Measurements from ENCODE around the gene BPI. TPM values are rescaled to one million over a fixed set of nuclear protein-coding genes. Genes with fewer than 3 reads are reported as not detected.
A peak's percentile ranks its signal among the peaks of the same experiment; 100 is the strongest.

The BPI gene
- polyA plus RNA-seq, 1 of the 3 experiments (the other 2 are of a cell fraction) = not detected

DNA sequence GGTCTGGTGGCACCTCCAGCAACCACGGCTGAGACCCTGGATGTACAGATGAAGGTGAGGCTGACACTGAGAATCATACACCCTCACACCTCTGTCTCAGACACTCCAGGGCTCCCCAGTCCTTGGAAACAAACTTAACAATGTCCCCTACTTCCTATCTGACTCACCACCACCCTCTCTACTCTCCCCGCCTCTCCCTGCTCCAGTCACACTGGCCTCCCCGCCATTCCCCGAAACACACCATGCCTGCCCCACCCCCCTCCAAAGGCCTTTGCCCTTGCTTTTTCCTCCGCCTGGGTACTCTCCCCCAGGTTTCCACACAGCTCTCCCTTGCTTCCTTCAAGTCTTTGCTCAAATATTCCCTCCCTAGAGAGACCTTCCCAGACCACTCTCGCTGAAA lies 16.3 kb downstream of the BPI start:
- TF ChIP-seq GATA2 (CRISPR knock-in tag; IDR thresholded peaks at IDR 0.05) = no peak
- TF ChIP-seq GABPA (IDR thresholded peaks at IDR 0.05; ENCODE audit: low read depth) = no peak
- no peak for TF ChIP-seq FOXJ3 (CRISPR knock-in tag; IDR thresholded peaks at IDR 0.05)
- Histone ChIP-seq H3K9me2 (no peaks in the 10 kb centered on the region), H3K9me3 (no peaks in the 10 kb centered on the region), H3K4me1 (ENCODE audit: control insufficient read depth in 1 of 2, insufficient read depth in 2 of 2, low read depth in 1 of 2, low read length in 1 of 2) (no peaks in the 10 kb centered on the region), H3F3A (replicated peaks; ENCODE audit: insufficient read depth) (no peaks in the 10 kb centered on the region), H3K4me2 (no peak overlapping the region), H3K36me3 (replicated peaks in 1 of 2; ENCODE audit: control insufficient read depth in 1 of 2, insufficient read depth in 2 of 2, low read length in 1 of 2) (no peaks in the 10 kb centered on the region), H3K79me2 (ENCODE audit: insufficient read depth) (no peaks in the 10 kb centered on the region), H4K20me1 (ENCODE audit: insufficient read depth) (no peaks in the 10 kb centered on the region), H2AFZ (ENCODE audit: low read depth) (no peak overlapping the region), H3K27ac (ENCODE audit: low read depth in 2 of 2, low read length in 1 of 2) (no peak overlapping the region), H3K9ac (no peak overlapping the region), H3K4me3 (ENCODE audit: low read depth in 2 of 2, low read length in 1 of 2) (no peak overlapping the region), H3K27me3 (ENCODE audit: insufficient read depth) (no peaks in the 10 kb centered on the region; the same call in 1 of the 2 replicates)
- POLR2A ChIA-PET = no interaction called here
- 57% methylated on average over 6 of the region's 6 CpGs for WGBS (ENCODE audit: low lambda C conversion rate)
- no peak for DNase-seq
- CTCF ChIA-PET = interaction anchor here (2.1 to 2.9 kb wide), 3 partner anchors 90 to 262 kb away, joined by 10 to 20 read pairs (median 10); no protein-coding TSS in a partner anchor

DNA sequence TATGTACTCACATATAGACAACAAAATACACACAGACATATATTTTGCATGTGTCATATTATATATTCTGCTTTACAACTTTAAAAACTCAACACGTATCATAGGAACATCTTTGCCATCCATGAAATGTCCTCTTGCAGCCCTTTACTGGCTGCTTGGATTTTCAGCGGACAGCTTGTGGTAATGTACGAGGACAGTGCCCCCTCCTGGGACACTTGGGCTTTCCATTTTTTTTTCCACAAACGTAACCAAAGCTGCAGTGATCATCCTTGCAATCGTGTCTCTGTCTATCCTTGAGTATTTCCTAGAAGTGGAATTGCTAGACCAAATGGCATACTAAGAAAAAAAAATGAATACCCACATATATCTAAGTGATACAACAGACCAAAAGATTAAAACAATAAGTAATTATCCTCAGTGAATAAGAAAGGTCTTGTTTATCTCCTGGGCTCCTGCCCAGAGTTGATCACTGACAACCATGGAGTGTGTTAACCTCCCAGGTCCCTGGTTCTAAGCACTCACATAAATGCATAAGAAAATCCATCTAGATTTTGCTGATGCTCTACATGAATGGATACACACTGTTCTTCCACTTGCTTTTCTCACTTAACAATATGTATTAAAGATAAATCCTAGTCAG lies 18.1 kb downstream of the BPI start:
- DNase-seq = peak; percentile 73
- POLR2A ChIA-PET = no interaction called here
- H3K36me3 ChIP-seq (replicated peaks in 1 of 2; ENCODE audit: control insufficient read depth in 1 of 2, insufficient read depth in 2 of 2, low read length in 1 of 2) = no peaks in the 10 kb centered on the region
- CTCF ChIA-PET = interaction anchor here (0.6 to 2.1 kb wide), 29 partner anchors 8 to 544 kb away, joined by 3 to 20 read pairs (median 4); no protein-coding TSS in a partner anchor
- no peak overlapping the region for H3K27ac ChIP-seq (ENCODE audit: low read depth in 2 of 2, low read length in 1 of 2)
- H3F3A ChIP-seq (replicated peaks; ENCODE audit: insufficient read depth) = no peaks in the 10 kb centered on the region
- no peaks in the 10 kb centered on the region for H3K79me2 ChIP-seq (ENCODE audit: insufficient read depth)
- H4K20me1 ChIP-seq (ENCODE audit: insufficient read depth) = no peaks in the 10 kb centered on the region
- H3K9me3 ChIP-seq = no peaks in the 10 kb centered on the region
- H3K9ac ChIP-seq = no peak overlapping the region
- 2% methylated on average over 5 of the region's 5 CpGs for WGBS (ENCODE audit: low lambda C conversion rate)
- H3K4me2 ChIP-seq = no peak overlapping the region
- H3K4me1 ChIP-seq (ENCODE audit: control insufficient read depth in 1 of 2, insufficient read depth in 2 of 2, low read depth in 1 of 2, low read length in 1 of 2) = no peaks in the 10 kb centered on the region
- H3K4me3 ChIP-seq (ENCODE audit: low read depth in 2 of 2, low read length in 1 of 2) = no peak overlapping the region; a peak in 1 of 4 replicates
- no peaks in the 10 kb centered on the region for H3K27me3 ChIP-seq (ENCODE audit: insufficient read depth)
- H2AFZ ChIP-seq (ENCODE audit: low read depth) = no peak overlapping the region
- no peaks in the 10 kb centered on the region for H3K9me2 ChIP-seq
- TF ChIP-seq MEF2A (IDR thresholded peaks at IDR 0.05; ENCODE audit: borderline replicate concordance, low read depth) (no peak), TEAD4 (IDR thresholded peaks at IDR 0.05; ENCODE audit: borderline replicate concordance, insufficient read depth) (no peak), TCF12 (IDR thresholded peaks at IDR 0.05) (no peak), SIN3A (IDR thresholded peaks at IDR 0.05; ENCODE audit: borderline replicate concordance, low read depth, low read length) (no peak), NRF1 (IDR thresholded peaks at IDR 0.05; ENCODE audit: low read depth, low read length) (no peak), FOXJ3 (CRISPR knock-in tag; IDR thresholded peaks at IDR 0.05) (no peak), RFX5 (IDR thresholded peaks at IDR 0.05; ENCODE audit: low read length) (no peak), SMC3 (IDR thresholded peaks at IDR 0.05; ENCODE audit: low read depth, low read length) (peak; percentile 72), FOXM1 (IDR thresholded peaks at IDR 0.05; ENCODE audit: low read depth) (no peak), ELF1 (IDR thresholded peaks at IDR 0.05) (no peak), EZH2phosphoT487 (IDR thresholded peaks at IDR 0.05; ENCODE audit: borderline replicate concordance, low read depth) (no peak), YY1 (IDR thresholded peaks at IDR 0.05; ENCODE audit: low read depth) (no peak)
- TF ChIP-seq, protein P1, sequence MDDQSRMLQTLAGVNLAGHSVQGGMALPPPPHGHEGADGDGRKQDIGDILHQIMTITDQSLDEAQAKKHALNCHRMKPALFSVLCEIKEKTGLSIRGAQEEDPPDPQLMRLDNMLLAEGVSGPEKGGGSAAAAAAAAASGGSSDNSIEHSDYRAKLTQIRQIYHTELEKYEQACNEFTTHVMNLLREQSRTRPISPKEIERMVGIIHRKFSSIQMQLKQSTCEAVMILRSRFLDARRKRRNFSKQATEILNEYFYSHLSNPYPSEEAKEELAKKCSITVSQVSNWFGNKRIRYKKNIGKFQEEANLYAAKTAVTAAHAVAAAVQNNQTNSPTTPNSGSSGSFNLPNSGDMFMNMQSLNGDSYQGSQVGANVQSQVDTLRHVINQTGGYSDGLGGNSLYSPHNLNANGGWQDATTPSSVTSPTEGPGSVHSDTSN (IDR thresholded peaks at IDR 0.05) = no peak
- TF ChIP-seq, protein P2, sequence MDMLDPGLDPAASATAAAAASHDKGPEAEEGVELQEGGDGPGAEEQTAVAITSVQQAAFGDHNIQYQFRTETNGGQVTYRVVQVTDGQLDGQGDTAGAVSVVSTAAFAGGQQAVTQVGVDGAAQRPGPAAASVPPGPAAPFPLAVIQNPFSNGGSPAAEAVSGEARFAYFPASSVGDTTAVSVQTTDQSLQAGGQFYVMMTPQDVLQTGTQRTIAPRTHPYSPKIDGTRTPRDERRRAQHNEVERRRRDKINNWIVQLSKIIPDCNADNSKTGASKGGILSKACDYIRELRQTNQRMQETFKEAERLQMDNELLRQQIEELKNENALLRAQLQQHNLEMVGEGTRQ (IDR thresholded peaks at IDR 0.05; ENCODE audit: borderline replicate concordance, low read depth, low read length) = no peak
- TF ChIP-seq, protein P3, sequence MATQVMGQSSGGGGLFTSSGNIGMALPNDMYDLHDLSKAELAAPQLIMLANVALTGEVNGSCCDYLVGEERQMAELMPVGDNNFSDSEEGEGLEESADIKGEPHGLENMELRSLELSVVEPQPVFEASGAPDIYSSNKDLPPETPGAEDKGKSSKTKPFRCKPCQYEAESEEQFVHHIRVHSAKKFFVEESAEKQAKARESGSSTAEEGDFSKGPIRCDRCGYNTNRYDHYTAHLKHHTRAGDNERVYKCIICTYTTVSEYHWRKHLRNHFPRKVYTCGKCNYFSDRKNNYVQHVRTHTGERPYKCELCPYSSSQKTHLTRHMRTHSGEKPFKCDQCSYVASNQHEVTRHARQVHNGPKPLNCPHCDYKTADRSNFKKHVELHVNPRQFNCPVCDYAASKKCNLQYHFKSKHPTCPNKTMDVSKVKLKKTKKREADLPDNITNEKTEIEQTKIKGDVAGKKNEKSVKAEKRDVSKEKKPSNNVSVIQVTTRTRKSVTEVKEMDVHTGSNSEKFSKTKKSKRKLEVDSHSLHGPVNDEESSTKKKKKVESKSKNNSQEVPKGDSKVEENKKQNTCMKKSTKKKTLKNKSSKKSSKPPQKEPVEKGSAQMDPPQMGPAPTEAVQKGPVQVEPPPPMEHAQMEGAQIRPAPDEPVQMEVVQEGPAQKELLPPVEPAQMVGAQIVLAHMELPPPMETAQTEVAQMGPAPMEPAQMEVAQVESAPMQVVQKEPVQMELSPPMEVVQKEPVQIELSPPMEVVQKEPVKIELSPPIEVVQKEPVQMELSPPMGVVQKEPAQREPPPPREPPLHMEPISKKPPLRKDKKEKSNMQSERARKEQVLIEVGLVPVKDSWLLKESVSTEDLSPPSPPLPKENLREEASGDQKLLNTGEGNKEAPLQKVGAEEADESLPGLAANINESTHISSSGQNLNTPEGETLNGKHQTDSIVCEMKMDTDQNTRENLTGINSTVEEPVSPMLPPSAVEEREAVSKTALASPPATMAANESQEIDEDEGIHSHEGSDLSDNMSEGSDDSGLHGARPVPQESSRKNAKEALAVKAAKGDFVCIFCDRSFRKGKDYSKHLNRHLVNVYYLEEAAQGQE (IDR thresholded peaks at IDR 0.05; ENCODE audit: low read depth, low read length) = no peak
- TF ChIP-seq, protein P4, sequence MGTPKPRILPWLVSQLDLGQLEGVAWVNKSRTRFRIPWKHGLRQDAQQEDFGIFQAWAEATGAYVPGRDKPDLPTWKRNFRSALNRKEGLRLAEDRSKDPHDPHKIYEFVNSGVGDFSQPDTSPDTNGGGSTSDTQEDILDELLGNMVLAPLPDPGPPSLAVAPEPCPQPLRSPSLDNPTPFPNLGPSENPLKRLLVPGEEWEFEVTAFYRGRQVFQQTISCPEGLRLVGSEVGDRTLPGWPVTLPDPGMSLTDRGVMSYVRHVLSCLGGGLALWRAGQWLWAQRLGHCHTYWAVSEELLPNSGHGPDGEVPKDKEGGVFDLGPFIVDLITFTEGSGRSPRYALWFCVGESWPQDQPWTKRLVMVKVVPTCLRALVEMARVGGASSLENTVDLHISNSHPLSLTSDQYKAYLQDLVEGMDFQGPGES (IDR thresholded peaks at IDR 0.05; ENCODE audit: low read depth, low read length) = no peak
- TF ChIP-seq, protein P5, sequence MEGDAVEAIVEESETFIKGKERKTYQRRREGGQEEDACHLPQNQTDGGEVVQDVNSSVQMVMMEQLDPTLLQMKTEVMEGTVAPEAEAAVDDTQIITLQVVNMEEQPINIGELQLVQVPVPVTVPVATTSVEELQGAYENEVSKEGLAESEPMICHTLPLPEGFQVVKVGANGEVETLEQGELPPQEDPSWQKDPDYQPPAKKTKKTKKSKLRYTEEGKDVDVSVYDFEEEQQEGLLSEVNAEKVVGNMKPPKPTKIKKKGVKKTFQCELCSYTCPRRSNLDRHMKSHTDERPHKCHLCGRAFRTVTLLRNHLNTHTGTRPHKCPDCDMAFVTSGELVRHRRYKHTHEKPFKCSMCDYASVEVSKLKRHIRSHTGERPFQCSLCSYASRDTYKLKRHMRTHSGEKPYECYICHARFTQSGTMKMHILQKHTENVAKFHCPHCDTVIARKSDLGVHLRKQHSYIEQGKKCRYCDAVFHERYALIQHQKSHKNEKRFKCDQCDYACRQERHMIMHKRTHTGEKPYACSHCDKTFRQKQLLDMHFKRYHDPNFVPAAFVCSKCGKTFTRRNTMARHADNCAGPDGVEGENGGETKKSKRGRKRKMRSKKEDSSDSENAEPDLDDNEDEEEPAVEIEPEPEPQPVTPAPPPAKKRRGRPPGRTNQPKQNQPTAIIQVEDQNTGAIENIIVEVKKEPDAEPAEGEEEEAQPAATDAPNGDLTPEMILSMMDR (IDR thresholded peaks at IDR 0.05) = peak; percentile 84

Measured in SK-N-SH (cell line).